Measurements from ENCODE around the gene PTPN4. TPM values are rescaled to one million over a fixed set of nuclear protein-coding genes. Genes with fewer than 3 reads are reported as not detected.

The PTPN4 gene
- total and polyA plus RNA-seq, 2 experiments from 2014 or later, result 41.6 to 90.4 TPM

DNA sequence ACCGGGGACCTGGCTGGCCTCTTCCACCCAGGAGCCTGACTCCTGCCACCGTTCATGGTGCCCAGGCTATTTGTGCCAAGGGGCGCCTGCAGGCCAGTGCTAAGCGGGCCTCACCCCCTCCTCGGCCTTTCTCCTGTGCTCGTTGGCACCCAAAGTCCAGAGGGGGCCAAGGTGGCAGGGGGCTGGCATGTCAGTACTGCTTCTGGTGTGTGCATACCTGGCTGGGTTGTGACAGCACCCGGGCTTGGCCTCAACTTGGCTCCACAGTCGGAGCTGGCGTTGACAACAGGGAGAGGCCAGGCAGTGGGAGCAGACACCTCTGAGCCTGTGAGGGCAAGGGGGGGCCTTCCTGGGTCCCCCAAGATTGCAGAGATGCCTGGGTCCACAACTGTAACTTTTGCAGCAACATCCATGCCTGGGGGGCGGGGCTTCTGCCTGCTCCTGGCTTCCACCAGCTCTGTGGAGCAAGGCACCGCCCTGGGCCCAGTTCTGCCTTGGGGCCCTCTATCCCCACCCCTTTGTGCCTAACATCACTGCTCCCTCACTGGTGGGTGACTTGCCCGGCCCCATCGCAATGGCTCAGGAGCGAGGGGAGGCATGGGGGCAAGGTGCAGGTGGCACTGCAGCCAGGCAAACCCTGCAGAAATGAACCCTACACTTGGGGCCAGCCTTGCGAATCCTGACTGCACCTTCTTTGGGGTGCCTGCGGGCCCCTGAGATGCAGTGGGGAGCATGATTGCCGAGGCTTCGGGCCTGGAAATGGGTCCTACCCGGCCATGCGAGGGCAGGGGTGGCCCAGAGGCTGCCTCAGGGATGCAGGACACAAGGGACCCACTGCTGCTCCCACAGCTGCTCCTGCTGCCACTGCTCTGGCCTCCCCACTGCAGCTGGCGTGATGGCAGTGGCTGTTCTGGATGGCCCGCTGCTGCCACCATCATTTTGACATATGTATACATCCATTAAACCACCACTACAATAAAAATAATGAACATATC lies 35.9 kb downstream of the PTPN4 start:
- H3K27me3 Mint-ChIP-seq (ENCODE audit: insufficient read depth, low read depth, poor library complexity), result peaks cover 7% of the 10 kb centered on the region

DNA sequence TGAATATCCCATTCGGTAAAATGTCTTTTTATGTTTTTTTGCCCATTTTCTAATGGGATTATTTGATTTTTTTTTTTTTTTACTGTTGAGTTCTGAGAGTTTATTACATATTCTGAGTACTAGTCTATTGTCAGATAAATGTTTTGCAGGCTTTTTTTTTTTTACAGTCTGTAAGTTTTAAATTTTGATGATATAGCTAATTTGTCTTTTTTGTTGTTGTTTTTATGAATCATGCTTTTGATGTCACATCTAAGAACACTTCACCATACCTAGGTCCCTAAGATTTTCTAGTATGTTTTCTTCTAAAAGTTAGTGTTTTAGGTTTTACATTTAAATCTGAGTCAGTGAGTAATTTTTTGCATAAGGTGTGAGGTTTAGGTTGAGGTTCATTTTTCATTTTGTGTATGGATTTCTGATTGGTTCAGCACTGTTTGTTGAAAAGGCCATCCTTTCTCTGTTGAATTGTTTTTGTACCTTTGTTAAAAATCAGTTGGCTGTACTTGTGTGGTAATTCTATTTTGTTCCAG lies 40.7 kb downstream of the PTPN4 start:
- DNase-seq (ENCODE audit: low spot score) (no peak), ATAC-seq (no peak)
- Histone ChIP-seq H2AFZ (no peak overlapping the region), H3K4me2 (no peak overlapping the region), H3K4me1 (ENCODE audit: insufficient read depth) (peaks cover 42% of the 10 kb centered on the region), H3K9me2 (ENCODE audit: insufficient read depth) (no peaks in the 10 kb centered on the region), H3K36me3 (ENCODE audit: insufficient read depth) (no peaks in the 10 kb centered on the region), H3K27ac (ENCODE audit: low read depth) (no peak overlapping the region), H3K27me3 (ENCODE audit: insufficient read depth) (no peaks in the 10 kb centered on the region), H3K79me2 (replicated peaks; ENCODE audit: insufficient read depth) (peaks cover 100% of the 10 kb centered on the region), H4K20me1 (replicated peaks; ENCODE audit: insufficient read depth) (peaks cover 4% of the 10 kb centered on the region; the same call in 1 of the 2 replicates), H3F3A (replicated peaks; ENCODE audit: low read depth) (no peaks in the 10 kb centered on the region), H3K4me3 (no peak overlapping the region)
- peak overlapping the region; percentile 7; the same call in 1 of the 3 replicates for H3K4me3 Mint-ChIP-seq
- peaks cover 17% of the 10 kb centered on the region for H3K9me3 Mint-ChIP-seq
- peaks cover 23% of the 10 kb centered on the region for H3K36me3 Mint-ChIP-seq (ENCODE audit: low read depth)
- peak overlapping the region; percentile 90 for H3K27ac Mint-ChIP-seq
- peaks cover 9% of the 10 kb centered on the region for H3K27me3 Mint-ChIP-seq (ENCODE audit: insufficient read depth, low read depth, poor library complexity)
- peaks cover 77% of the 10 kb centered on the region for H3K4me1 Mint-ChIP-seq
- no peak for TF ChIP-seq EZH2phosphoT487 (IDR thresholded peaks at IDR 0.05; ENCODE audit: unreplicated experiment)
- TF ChIP-seq, protein P1, sequence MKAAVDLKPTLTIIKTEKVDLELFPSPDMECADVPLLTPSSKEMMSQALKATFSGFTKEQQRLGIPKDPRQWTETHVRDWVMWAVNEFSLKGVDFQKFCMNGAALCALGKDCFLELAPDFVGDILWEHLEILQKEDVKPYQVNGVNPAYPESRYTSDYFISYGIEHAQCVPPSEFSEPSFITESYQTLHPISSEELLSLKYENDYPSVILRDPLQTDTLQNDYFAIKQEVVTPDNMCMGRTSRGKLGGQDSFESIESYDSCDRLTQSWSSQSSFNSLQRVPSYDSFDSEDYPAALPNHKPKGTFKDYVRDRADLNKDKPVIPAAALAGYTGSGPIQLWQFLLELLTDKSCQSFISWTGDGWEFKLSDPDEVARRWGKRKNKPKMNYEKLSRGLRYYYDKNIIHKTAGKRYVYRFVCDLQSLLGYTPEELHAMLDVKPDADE (IDR thresholded peaks at IDR 0.05), result no peak
- TF ChIP-seq, protein P2, sequence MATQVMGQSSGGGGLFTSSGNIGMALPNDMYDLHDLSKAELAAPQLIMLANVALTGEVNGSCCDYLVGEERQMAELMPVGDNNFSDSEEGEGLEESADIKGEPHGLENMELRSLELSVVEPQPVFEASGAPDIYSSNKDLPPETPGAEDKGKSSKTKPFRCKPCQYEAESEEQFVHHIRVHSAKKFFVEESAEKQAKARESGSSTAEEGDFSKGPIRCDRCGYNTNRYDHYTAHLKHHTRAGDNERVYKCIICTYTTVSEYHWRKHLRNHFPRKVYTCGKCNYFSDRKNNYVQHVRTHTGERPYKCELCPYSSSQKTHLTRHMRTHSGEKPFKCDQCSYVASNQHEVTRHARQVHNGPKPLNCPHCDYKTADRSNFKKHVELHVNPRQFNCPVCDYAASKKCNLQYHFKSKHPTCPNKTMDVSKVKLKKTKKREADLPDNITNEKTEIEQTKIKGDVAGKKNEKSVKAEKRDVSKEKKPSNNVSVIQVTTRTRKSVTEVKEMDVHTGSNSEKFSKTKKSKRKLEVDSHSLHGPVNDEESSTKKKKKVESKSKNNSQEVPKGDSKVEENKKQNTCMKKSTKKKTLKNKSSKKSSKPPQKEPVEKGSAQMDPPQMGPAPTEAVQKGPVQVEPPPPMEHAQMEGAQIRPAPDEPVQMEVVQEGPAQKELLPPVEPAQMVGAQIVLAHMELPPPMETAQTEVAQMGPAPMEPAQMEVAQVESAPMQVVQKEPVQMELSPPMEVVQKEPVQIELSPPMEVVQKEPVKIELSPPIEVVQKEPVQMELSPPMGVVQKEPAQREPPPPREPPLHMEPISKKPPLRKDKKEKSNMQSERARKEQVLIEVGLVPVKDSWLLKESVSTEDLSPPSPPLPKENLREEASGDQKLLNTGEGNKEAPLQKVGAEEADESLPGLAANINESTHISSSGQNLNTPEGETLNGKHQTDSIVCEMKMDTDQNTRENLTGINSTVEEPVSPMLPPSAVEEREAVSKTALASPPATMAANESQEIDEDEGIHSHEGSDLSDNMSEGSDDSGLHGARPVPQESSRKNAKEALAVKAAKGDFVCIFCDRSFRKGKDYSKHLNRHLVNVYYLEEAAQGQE (IDR thresholded peaks at IDR 0.05; ENCODE audit: unreplicated experiment), result no peak
- no peak for TF ChIP-seq CTCF (conservative IDR thresholded peaks at IDR 0.05; ENCODE audit: low read depth in 2 of 2)

More for the DNA sequence above, 35.9 kb downstream of the PTPN4 start:
- ATAC-seq, result peak; percentile 53
- TF ChIP-seq, protein P1 (IDR thresholded peaks at IDR 0.05), result no peak
- TF ChIP-seq EZH2phosphoT487 (IDR thresholded peaks at IDR 0.05; ENCODE audit: unreplicated experiment), result no peak
- TF ChIP-seq STAT1 (IDR thresholded peaks at IDR 0.05; ENCODE audit: unreplicated experiment), result no peak
- TF ChIP-seq CREB1 (CRISPR knock-in tag; IDR thresholded peaks at IDR 0.05; ENCODE audit: low read depth), result no peak
- TF ChIP-seq NANOG (IDR thresholded peaks at IDR 0.05; ENCODE audit: borderline replicate concordance), result no peak
- TF ChIP-seq EZH2 (IDR thresholded peaks at IDR 0.05; ENCODE audit: low read depth, unreplicated experiment), result no peak
- TF ChIP-seq CTCF (conservative IDR thresholded peaks at IDR 0.05; ENCODE audit: low read depth in 2 of 2), result no peak
- TF ChIP-seq ZNF331 (CRISPR knock-in tag; IDR thresholded peaks at IDR 0.05; ENCODE audit: low read depth), result no peak
- no peak for TF ChIP-seq JUNB (IDR thresholded peaks at IDR 0.05; ENCODE audit: unreplicated experiment)
- TF ChIP-seq ZNF114 (CRISPR knock-in tag; IDR thresholded peaks at IDR 0.05), result no peak
- H3K27ac ChIP-seq (ENCODE audit: low read depth), result no peak overlapping the region
- H3K4me1 ChIP-seq (ENCODE audit: insufficient read depth), result peaks cover 27% of the 10 kb centered on the region
- H3K4me3 ChIP-seq, result no peak overlapping the region
- H2AFZ ChIP-seq, result no peak overlapping the region
- H3K9me2 ChIP-seq (ENCODE audit: insufficient read depth), result no peaks in the 10 kb centered on the region
- no peak for DNase-seq (ENCODE audit: low spot score)
- no peaks in the 10 kb centered on the region for H3F3A ChIP-seq (replicated peaks; ENCODE audit: low read depth)
- H3K4me3 Mint-ChIP-seq, result no peak overlapping the region; the same call in 2 of the 3 replicates
- H3K36me3 Mint-ChIP-seq (ENCODE audit: low read depth), result peaks cover 42% of the 10 kb centered on the region
- no peaks in the 10 kb centered on the region for H3K27me3 ChIP-seq (ENCODE audit: insufficient read depth)
- H3K27ac Mint-ChIP-seq, result peak overlapping the region; percentile 57; the same call in 1 of the 2 replicates
- peaks cover 96% of the 10 kb centered on the region for H3K79me2 ChIP-seq (replicated peaks; ENCODE audit: insufficient read depth)
- 0 out of 2 replicates have a peak, but pooled peaks cover 2% of the 10 kb centered on the region for H3K36me3 ChIP-seq (ENCODE audit: insufficient read depth)
- no peak overlapping the region for H3K4me2 ChIP-seq
- H3K9me3 Mint-ChIP-seq, result peaks cover 25% of the 10 kb centered on the region
- peaks cover 80% of the 10 kb centered on the region for H3K4me1 Mint-ChIP-seq
- H4K20me1 ChIP-seq (replicated peaks; ENCODE audit: insufficient read depth), result peaks cover 4% of the 10 kb centered on the region; the same call in 1 of the 2 replicates

Data from GM23338 (cell line).